HCT116 (cell line): Measurements from ENCODE around the gene BCR. TPM values are rescaled to one million over a fixed set of nuclear protein-coding genes. Genes with fewer than 3 reads are reported as not detected.

Experiments used
- ATAC-seq: fragments of 200-7000 bp; cut with Tn5 transposase; 2 replicates; pipeline ENCODE4 v1.9.1; 2020; ENCODE audit warnings: mild to moderate bottlenecking, moderate library complexity
- BruUV-seq: library from RNA; stranded (reverse); fragments of 400-500 nt; replicated peaks from 2 replicates; lab custom pipeline; 2021; lab: Mats Ljungman, UMichigan
- CTCF ChIA-PET: fragments of 300-600 bp; sonication (Branson Sonifier 250); formaldehyde crosslinking; loops from one replicate; lab custom pipeline; 2021; ENCODE audit warnings: antibody characterized with exemption; lab: Charles Lee
- POLR2A ChIA-PET: fragments of 300-600, 350-600 bp; sonication (Branson Sonifier 250); formaldehyde crosslinking; loops from one replicate; lab custom pipeline; 2021; ENCODE audit warnings: antibody characterized with exemption; lab: Charles Lee
- RAD21 ChIA-PET, 2 experiments: fragments of 300-600 bp; sonication (Branson Sonifier 250); formaldehyde crosslinking; loops; one replicate each; lab custom pipeline; 2023; ENCODE audit warnings: low total read pairs in 2 of 2; ENCODE audit not compliant: uncharacterized antibody in 2 of 2, unreplicated experiment in 2 of 2, low non-redundant PET in 1 of 2; lab: Charles Lee
- DNase-seq: peaks from one replicate; pipeline ENCODE4 v3.0.0-alpha.2; 2010; ENCODE audit warnings: low read depth, low spot score
- H2AFZ ChIP-seq: fragments of 200-600 bp; shearing (Covaris generic), sonication (generic); 2 replicates; pipeline ENCODE4 v1.6.1; 2017; ENCODE audit warnings: low read depth, mixed run types, mixed read lengths, antibody characterized with exemption, low read length; ENCODE audit not compliant: poor library complexity, severe bottlenecking
- H3K27ac ChIP-seq: 2 replicates; pipeline ENCODE4 v1.5.1; 2012; ENCODE audit warnings: low read depth, low read length
- H3K27me3 ChIP-seq: fragments of 200-600 bp; sonication (generic); 2 replicates; pipeline ENCODE4 v1.6.1; 2016; ENCODE audit warnings: mixed run types, low read length, mixed read lengths; ENCODE audit not compliant: insufficient read depth
- H3K36me3 ChIP-seq, 2 experiments: fragments of 200-500 bp in 1 of 2; fragments of 200-600 bp in 1 of 2; sonication (Bioruptor generic) in 1 of 2; sonication (generic) in 1 of 2; 2 replicates each; pipeline versions ENCODE4 v1.5.1 to v1.6.1; 2014 to 2016; ENCODE audit warnings: low read length in 2 of 2, inconsistent platforms in 1 of 2, mixed read lengths in 1 of 2, mixed run types in 1 of 2; ENCODE audit not compliant: insufficient read depth in 2 of 2, control insufficient read depth in 1 of 2
- H3K4me1 ChIP-seq, 2 experiments: fragments of 200-600 bp in 1 of 2; sonication (generic) in 1 of 2; 2 replicates each; pipeline versions ENCODE4 v1.5.1 to v1.6.1; 2012 to 2017; ENCODE audit warnings: low read length in 2 of 2, inconsistent platforms in 1 of 2, mild to moderate bottlenecking in 1 of 2, mixed read lengths in 1 of 2, mixed run types in 1 of 2, moderate library complexity in 1 of 2; ENCODE audit not compliant: insufficient read depth in 2 of 2, control insufficient read depth in 1 of 2
- H3K4me2 ChIP-seq: fragments of 200-600 bp; sonication (generic); 2 replicates; pipeline ENCODE4 v1.6.1; 2017; ENCODE audit warnings: mixed run types, low read length, mixed read lengths
- H3K4me3 ChIP-seq, 2 experiments: fragments of 200-600 bp in 1 of 2; sonication (generic) in 1 of 2; replicated peaks in 1 of 2; 2 replicates each; pipeline ENCODE4 v1.5.1; 2011 to 2016; ENCODE audit warnings: low read length in 2 of 2, control low read depth in 1 of 2, low read depth in 1 of 2, mild to moderate bottlenecking in 1 of 2, mixed read lengths in 1 of 2, mixed run types in 1 of 2
- H3K79me2 ChIP-seq: fragments of 200-600 bp; sonication (generic); 2 replicates; pipeline ENCODE4 v1.6.1; 2017; ENCODE audit warnings: mild to moderate bottlenecking, mixed run types, low read length, moderate library complexity, mixed read lengths; ENCODE audit not compliant: insufficient read depth
- H3K9ac ChIP-seq: fragments of 200-600 bp; sonication (generic); 2 replicates; pipeline ENCODE4 v1.6.1; 2016; ENCODE audit warnings: low read length, mixed read lengths
- H3K9me2 ChIP-seq: fragments of 200-600 bp; sonication (generic), shearing (Covaris generic); 2 replicates; pipeline ENCODE4 v1.6.1; 2017; ENCODE audit warnings: mixed run types, mild to moderate bottlenecking, moderate library complexity; ENCODE audit not compliant: insufficient read depth
- H3K9me3 ChIP-seq, 2 experiments: fragments of 200-500 bp in 1 of 2; fragments of 200-600 bp in 1 of 2; sonication (Bioruptor generic) in 1 of 2; sonication (generic) in 1 of 2; 2 replicates each; pipeline ENCODE4 v1.6.1; 2014 to 2017; ENCODE audit warnings: low read length in 2 of 2, mixed read lengths in 2 of 2, inconsistent platforms in 1 of 2, low read depth in 1 of 2, mild to moderate bottlenecking in 1 of 2, mixed run types in 1 of 2, moderate library complexity in 1 of 2; ENCODE audit not compliant: control insufficient read depth in 1 of 2, insufficient read depth in 1 of 2
- H4K20me1 ChIP-seq: fragments of 200-600 bp; sonication (generic), shearing (Covaris generic); 2 replicates; pipeline ENCODE4 v1.6.1; 2017; ENCODE audit warnings: mixed run types, mild to moderate bottlenecking, moderate library complexity; ENCODE audit not compliant: insufficient read depth
- ATF3 ChIP-seq: IDR thresholded peaks from 2 replicates; pipeline ENCODE4 v1.6.1; 2012
- CBX3 ChIP-seq: IDR thresholded peaks from 2 replicates; pipeline ENCODE4 v1.6.1; 2012; ENCODE audit warnings: low read depth
- CEBPB ChIP-seq: IDR thresholded peaks from 2 replicates; pipeline ENCODE4 v1.6.1; 2012; ENCODE audit warnings: low read depth
- CTCF ChIP-seq, 3 experiments: fragments of 200-600 bp in 1 of 3; sonication (generic) in 1 of 3; IDR thresholded peaks in 2 of 3; conservative IDR thresholded peaks in 1 of 3; 2 replicates each; pipeline ENCODE4 v1.5.1; 2012 to 2017; ENCODE audit warnings: low read depth in 2 of 3, low read length in 2 of 3, antibody characterized with exemption in 1 of 3, borderline replicate concordance in 1 of 3, control low read depth in 1 of 3, mild to moderate bottlenecking in 1 of 3, mixed read lengths in 1 of 3, mixed run types in 1 of 3, moderate library complexity in 1 of 3; ENCODE audit not compliant: insufficient read depth in 1 of 3
- EGR1 ChIP-seq: IDR thresholded peaks from 2 replicates; pipeline ENCODE4 v1.6.1; 2012; ENCODE audit warnings: low read depth
- EZH2 ChIP-seq: fragments of 200-600 bp; sonication (generic); IDR thresholded peaks from 2 replicates; pipeline ENCODE4 v1.6.1; 2017; ENCODE audit warnings: antibody characterized with exemption, mixed run types
- FOSL1 ChIP-seq: IDR thresholded peaks from 2 replicates; pipeline ENCODE4 v1.6.1; 2012; ENCODE audit warnings: low read depth
- MAX ChIP-seq: IDR thresholded peaks from 2 replicates; pipeline ENCODE4 v1.6.1; 2012
- POLR2A ChIP-seq: IDR thresholded peaks from 2 replicates; pipeline ENCODE4 v1.7.0; 2011; ENCODE audit warnings: borderline replicate concordance; ENCODE audit not compliant: insufficient read depth, insufficient read length; ENCODE audit errors: extremely low read depth
- POLR2AphosphoS5 ChIP-seq: IDR thresholded peaks from 2 replicates; pipeline ENCODE4 v1.6.1; 2011; ENCODE audit warnings: mild to moderate bottlenecking, low read depth, low read length, moderate library complexity
- RAD21 ChIP-seq: IDR thresholded peaks from 2 replicates; pipeline ENCODE4 v1.6.1; 2012; ENCODE audit warnings: low read depth, mild to moderate bottlenecking
- REST ChIP-seq: IDR thresholded peaks from 2 replicates; pipeline ENCODE4 v1.6.1; 2012; ENCODE audit warnings: low read depth
- SIN3A ChIP-seq: IDR thresholded peaks from 2 replicates; pipeline ENCODE4 v1.6.1; 2012; ENCODE audit warnings: low read depth
- SP1 ChIP-seq: IDR thresholded peaks from 2 replicates; pipeline ENCODE4 v1.6.1; 2012; ENCODE audit warnings: low read depth
- SRF ChIP-seq: IDR thresholded peaks from 2 replicates; pipeline ENCODE4 v1.6.1; 2012; ENCODE audit warnings: low read depth
- TCF7L2 ChIP-seq: IDR thresholded peaks from 2 replicates; pipeline ENCODE4 v1.7.0; 2011; ENCODE audit warnings: borderline replicate concordance, inconsistent platforms; ENCODE audit not compliant: insufficient read depth, insufficient read length; ENCODE audit errors: extremely low read depth
- YY1 ChIP-seq: IDR thresholded peaks from 2 replicates; pipeline ENCODE4 v1.6.1; 2011; ENCODE audit warnings: low read length, low read depth, moderate library complexity, mild to moderate bottlenecking; ENCODE audit not compliant: insufficient replicate concordance; ENCODE audit errors: extremely low read depth
- ZBTB33 ChIP-seq: IDR thresholded peaks from 2 replicates; pipeline ENCODE4 v1.6.1; 2011; ENCODE audit warnings: mild to moderate bottlenecking, low read length, moderate library complexity; ENCODE audit not compliant: insufficient replicate concordance; ENCODE audit errors: extremely low read depth
- ZFX ChIP-seq: fragments of 450-650 bp; IDR thresholded peaks from 2 replicates; pipeline ENCODE4 v1.6.1; 2017
- ZNF274 ChIP-seq: fragments of 200-500 bp; sonication (Bioruptor generic); IDR thresholded peaks from 2 replicates; pipeline ENCODE4 v1.6.1; 2014; ENCODE audit warnings: mild to moderate bottlenecking, low read depth, low read length, inconsistent platforms
- intact Hi-C: fragments of 100-400 bp; cut with micrococcal nuclease; formaldehyde crosslinking; loops from 2 replicates; pipeline ENCODE4 v1.10.0; 2022
- total RNA-seq: library from RNA; stranded (reverse); gene quantifications from one replicate; pipeline ENCODE4 v1.2.1, GENCODE V29; 2021; ENCODE audit not compliant: unreplicated experiment

The BCR gene
- total RNA-seq, 1 experiment from 2014 or later = 39.7 TPM

- Histone ChIP-seq H4K20me1 (no peaks in the 10 kb centered on the region; the same call in 1 of the 2 replicates), H3K4me3 (no peak overlapping the region), H3K27ac (no peak overlapping the region), H2AFZ (no peak overlapping the region), H3K4me1 (peaks cover 23 to 35% of the 10 kb centered on the region in 2 experiments), H3K9ac (no peak overlapping the region), H3K9me2 (no peaks in the 10 kb centered on the region), H3K36me3 (no peaks in the 10 kb centered on the region), H3K4me2 (no peak overlapping the region), H3K9me3 (no peaks in the 10 kb centered on the region), H3K79me2 (peaks cover 94% of the 10 kb centered on the region), H3K27me3 (no peaks in the 10 kb centered on the region)
- TF ChIP-seq CTCF (IDR thresholded peaks at IDR 0.05 in 2 of 3, conservative IDR thresholded peaks at IDR 0.05 in 1 of 3; ENCODE audit: borderline replicate concordance in 1 of 3, insufficient read depth in 1 of 3, low read depth in 2 of 3, low read length in 2 of 3) (no peak), SP1 (no peak), CBX3 (no peak), REST (no peak), POLR2A (no peak), FOSL1 (no peak), ZNF274 (no peak), MAX (no peak), SRF (no peak), EGR1 (no peak), TCF7L2 (no peak), EZH2 (no peak), ZBTB33 (no peak), SIN3A (no peak), YY1 (no peak), RAD21 (no peak), ZFX (no peak), POLR2AphosphoS5 (no peak), ATF3 (no peak), CEBPB (no peak)
- BruUV-seq = no TSS peak
- RAD21 ChIA-PET = no interaction called here
- no peak for ATAC-seq
- DNase-seq = no peak
- POLR2A ChIA-PET = no interaction called here
- intact Hi-C loops = no loop called here
- CTCF ChIA-PET = no interaction called here
Observed at GRCh38 chr22:23222033-23222792, 41.9 kb downstream of the BCR start.
